Lower leg skin (tissue), 4 donors: ENCODE data around the gene WFIKKN2. TPM values are rescaled to one million over a fixed set of nuclear protein-coding genes. Genes with fewer than 3 reads are reported as not detected.

Source experiments
- DNase-seq, 2 donors: peaks; one replicate each; pipeline ENCODE4 v3.0.0-alpha.2; 2019; ENCODE audit warnings: low spot score in 2 of 2
- H3K4me3 ChIP-seq: fragments of 200-600 bp; sonication (generic); 2 replicates; pipeline ENCODE4 v1.5.1; 2017; ENCODE audit warnings: mild to moderate bottlenecking, low read depth; ENCODE audit not compliant: poor library complexity, severe bottlenecking
- POLR2A ChIP-seq, 2 donors: fragments of 450-650 bp; IDR thresholded peaks; one replicate each; pipeline ENCODE4 v1.6.1; 2016 to 2017; ENCODE audit warnings: antibody characterized with exemption in 2 of 2, mild to moderate bottlenecking in 1 of 2, moderate library complexity in 1 of 2
- WGBS, 2 donors: methylation state at CpG; one replicate each; pipeline ENCODE4 v1.1.5; 2018; 5-methylcytosine and 5-hydroxymethylcytosine counted together
- intact Hi-C: fragments of 100-400 bp; cut with DNase I; formaldehyde crosslinking; loops from one replicate; pipeline ENCODE4 v1.15.0; 2023; ENCODE audit warnings: low total_unique reads
- total RNA-seq, 4 donors: library from RNA; depleted of rRNA; stranded (reverse); fragments of >200 nt; gene quantifications; one replicate each; pipeline ENCODE4 v1.1.0, GENCODE V29; 2016
- TF ChIP-seq, protein P1 (sequence below), 3 donors: fragments of 450-650 bp; IDR thresholded peaks; one replicate each; pipeline ENCODE4 v1.5.1; 2016; ENCODE audit warnings: antibody characterized with exemption in 3 of 3, mild to moderate bottlenecking in 3 of 3, moderate library complexity in 2 of 3

Gene WFIKKN2
- total RNA-seq, 4 donors from 2014 or later, result 0.26 to 0.61 (median 0.59) TPM; not detected in 1

DNA sequence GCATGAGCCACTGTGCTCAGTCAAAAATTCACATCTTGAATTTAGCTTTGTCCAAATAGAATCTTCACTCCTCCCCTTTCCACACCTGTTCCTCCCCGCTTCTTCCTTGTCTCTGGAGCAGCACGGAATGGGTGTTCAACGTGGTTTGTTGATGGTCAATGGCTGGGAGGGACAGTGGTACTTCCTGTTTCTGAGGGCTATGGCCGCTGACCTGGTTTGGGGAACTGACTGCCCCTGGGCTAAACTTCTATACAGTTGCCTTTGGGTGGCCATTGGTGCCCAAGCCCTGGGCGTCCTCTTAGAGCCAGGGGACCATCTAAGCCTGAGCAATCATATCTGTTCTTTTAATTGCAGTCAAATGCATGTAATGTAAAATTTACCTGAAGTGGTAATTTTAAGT lies 19.1 kb upstream of the WFIKKN2 start:
- no peak overlapping the region for H3K4me3 ChIP-seq
- WGBS, 2 donors, result 77 to 91% methylated on average over 5 of the region's 5 CpGs
- no peak for TF ChIP-seq POLR2A (IDR thresholded peaks at IDR 0.05)
- TF ChIP-seq, protein P1, sequence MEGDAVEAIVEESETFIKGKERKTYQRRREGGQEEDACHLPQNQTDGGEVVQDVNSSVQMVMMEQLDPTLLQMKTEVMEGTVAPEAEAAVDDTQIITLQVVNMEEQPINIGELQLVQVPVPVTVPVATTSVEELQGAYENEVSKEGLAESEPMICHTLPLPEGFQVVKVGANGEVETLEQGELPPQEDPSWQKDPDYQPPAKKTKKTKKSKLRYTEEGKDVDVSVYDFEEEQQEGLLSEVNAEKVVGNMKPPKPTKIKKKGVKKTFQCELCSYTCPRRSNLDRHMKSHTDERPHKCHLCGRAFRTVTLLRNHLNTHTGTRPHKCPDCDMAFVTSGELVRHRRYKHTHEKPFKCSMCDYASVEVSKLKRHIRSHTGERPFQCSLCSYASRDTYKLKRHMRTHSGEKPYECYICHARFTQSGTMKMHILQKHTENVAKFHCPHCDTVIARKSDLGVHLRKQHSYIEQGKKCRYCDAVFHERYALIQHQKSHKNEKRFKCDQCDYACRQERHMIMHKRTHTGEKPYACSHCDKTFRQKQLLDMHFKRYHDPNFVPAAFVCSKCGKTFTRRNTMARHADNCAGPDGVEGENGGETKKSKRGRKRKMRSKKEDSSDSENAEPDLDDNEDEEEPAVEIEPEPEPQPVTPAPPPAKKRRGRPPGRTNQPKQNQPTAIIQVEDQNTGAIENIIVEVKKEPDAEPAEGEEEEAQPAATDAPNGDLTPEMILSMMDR (IDR thresholded peaks at IDR 0.05), result no peak
- DNase-seq, result no peak
- intact Hi-C loops, result no loop called here

DNA sequence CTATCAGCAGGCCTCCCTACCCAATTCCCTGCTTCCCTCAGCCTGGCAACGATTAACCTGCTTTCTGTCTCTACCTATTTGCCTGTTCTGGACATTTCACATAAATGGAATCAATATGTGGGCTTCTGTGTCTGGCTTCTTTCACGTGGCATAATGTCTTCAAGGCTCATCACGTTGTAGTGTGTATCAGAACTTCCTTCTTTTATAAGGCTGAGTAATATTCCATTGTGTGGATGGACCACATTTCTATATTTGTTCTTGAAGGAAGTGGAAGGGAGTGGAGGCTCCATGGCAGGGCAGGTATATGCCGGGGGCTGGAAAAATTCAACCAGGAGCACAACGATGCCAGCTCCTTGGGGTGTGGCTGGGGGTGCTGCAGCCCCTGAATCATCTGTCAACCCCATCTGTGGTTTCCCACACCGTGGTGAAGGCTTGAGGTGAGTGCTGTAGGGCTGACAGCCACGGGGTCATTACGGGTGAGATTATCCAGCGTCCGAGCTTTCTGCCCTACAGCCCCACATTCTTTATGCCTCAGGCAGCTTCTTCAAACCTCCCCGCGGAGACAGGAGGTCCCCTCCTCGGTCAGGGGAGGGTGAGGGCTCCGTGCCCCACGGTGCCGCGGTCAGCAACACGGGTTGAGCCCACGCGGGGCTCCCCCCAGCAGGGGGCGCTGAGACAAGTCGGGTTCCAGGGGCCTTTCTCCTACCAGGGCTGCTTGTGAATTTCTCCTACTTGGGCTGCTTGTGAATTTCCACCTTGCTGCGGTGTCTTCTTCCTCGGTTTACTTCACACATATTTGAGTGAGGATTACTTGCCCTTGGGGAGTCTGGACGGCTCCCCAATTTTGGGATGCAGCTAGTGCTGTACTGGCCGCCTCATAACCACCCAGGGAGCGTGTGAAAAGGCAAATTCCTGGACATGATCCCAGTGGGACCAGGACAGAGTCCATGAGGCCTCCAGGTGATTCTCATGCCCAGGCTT lies 18.3 kb upstream of the WFIKKN2 start:
- WGBS, 2 donors, result 21 to 25% methylated on average over 26 to 27 of the region's 27 CpGs

DNA sequence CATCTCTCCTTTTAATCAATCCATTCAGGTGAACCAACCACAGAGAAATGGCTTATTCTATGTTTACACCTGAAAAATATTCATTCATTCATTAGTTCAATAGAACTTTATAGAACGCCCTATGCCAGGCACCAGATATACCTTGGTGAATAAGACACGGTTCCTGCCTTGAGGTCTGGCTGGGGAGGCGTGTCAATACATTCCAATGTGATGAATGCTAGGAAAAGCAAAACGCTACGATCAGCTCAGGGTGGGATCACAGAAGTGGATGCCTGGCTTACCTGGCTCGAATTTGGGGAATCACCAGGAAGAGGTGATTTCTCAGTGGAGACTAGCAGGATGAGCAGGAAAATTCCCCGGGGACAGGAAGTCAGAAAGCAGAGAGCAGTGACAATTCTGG lies 17.5 kb upstream of the WFIKKN2 start:
- WGBS, 2 donors, result 35 to 42% methylated on average over 7 of the region's 7 CpGs
- TF ChIP-seq, protein P1 (IDR thresholded peaks at IDR 0.05), result no peak
- no peak for TF ChIP-seq POLR2A (IDR thresholded peaks at IDR 0.05)
- DNase-seq, result no peak
- intact Hi-C loops, result no loop called here
- H3K4me3 ChIP-seq, result no peak overlapping the region

More for the DNA sequence above, 18.3 kb upstream of the WFIKKN2 start:
- no peak for DNase-seq
- no peak for TF ChIP-seq POLR2A (IDR thresholded peaks at IDR 0.05)
- TF ChIP-seq, protein P1 (IDR thresholded peaks at IDR 0.05), result no peak
- intact Hi-C loops, result no loop called here
- no peak overlapping the region for H3K4me3 ChIP-seq

DNA sequence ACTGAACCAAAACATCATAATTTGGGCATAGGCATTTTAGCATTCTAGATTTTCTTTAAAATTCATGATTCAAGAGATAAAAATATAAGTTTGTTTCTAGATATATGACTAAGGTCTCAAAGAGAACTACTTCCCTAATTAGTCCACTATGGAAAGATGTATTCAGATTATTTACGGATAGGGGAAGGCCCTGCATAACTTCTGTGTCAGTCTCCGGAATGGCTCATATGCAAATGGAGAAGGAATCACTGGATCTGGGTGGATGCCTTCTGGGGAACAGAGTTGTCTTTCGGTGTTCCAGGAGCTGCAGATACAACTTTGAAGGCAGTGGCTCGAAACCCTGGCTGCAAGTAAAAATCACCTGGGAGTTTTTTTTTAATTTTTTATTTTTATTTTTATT lies 17.1 kb upstream of the WFIKKN2 start:
- no peak overlapping the region for H3K4me3 ChIP-seq
- no peak for DNase-seq
- intact Hi-C loops, result no loop called here
- TF ChIP-seq, protein P1 (IDR thresholded peaks at IDR 0.05), result no peak
- no peak for TF ChIP-seq POLR2A (IDR thresholded peaks at IDR 0.05)
- 57 to 63% methylated on average over 4 of the region's 4 CpGs for WGBS, 2 donors

DNA sequence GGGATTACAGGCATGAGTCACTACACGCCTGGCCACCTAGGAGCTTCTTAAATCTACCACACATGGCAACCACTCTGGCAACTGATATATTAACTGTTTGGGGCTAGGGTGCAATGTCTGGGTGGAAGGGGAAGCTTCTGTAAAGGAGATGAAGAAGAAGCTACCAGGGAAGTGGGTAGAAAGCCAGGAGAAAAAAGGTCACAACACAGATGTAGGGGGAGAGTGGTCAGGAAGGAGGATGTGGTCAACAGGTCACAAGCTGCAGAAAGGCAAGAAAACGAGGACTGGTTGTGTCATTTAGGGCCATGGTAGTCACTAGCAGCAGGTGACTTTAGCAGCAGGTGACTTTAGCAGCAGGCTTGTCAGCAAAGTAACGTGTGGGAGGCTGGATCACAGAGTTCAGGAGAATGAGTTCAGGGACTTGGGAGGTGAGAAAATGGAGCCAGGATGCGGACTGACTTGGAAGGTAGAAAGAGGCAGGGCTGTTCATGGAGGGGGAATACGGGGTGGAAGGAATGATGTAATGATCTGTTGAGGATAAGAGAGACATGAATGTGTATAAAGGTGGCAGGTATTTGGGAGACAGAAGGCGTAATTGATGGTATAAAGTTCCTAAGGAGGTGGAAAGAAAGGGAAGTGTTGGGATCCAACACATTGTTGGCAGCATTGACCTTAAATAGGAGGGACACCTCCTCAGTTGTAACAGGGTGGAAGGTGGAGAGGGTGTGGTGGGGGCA lies 16.3 kb upstream of the WFIKKN2 start:
- WGBS, 2 donors, result 60 to 62% methylated on average over 6 of the region's 6 CpGs
- H3K4me3 ChIP-seq, result no peak overlapping the region
- intact Hi-C loops, result no loop called here
- DNase-seq, result no peak
- no peak for TF ChIP-seq POLR2A (IDR thresholded peaks at IDR 0.05)
- TF ChIP-seq, protein P1 (IDR thresholded peaks at IDR 0.05), result no peak
